GM18507 (cell line): ENCODE data around the gene PSMB5.

Experiments
- DNase-seq: peaks from one replicate; pipeline ENCODE4 v3.0.0; 2011; ENCODE audit warnings: low read depth; ENCODE audit not compliant: insufficient read length; ENCODE audit errors: extremely low spot score
- FAIRE-seq: peaks from 2 replicates; lab custom pipeline; 2011; peaks lifted over from hg19 to GRCh38; lab: Jason Lieb, UNC

PSMB5 gene

DNA sequence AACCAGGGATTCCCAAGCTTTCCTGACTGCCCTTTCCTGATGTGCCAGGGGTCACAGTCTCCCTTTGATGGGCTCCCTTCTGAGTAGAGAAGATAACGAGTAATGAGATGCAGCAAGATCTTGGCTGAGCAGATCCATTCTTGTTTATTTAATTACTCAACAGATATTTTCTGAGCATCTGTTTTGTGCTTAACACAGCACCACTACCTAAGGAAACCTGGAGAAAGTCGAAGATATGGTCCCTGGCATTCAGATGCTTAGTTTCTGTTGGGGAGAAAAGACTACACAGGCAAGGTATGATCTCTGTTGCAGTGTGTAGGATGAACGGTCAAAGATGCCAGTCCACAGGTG, 56.2 kb downstream of the PSMB5 start:
- no peak for DNase-seq
- FAIRE-seq = no peak

- FAIRE-seq (no peak), DNase-seq (no peak)
Observed at GRCh38 chr14:22977684-22978486, 56.8 kb downstream of the PSMB5 start.

- DNase-seq (no peak), FAIRE-seq (no peak)
Observed at GRCh38 chr14:22977434-22977683, 57.3 kb downstream of the PSMB5 start.

DNA sequence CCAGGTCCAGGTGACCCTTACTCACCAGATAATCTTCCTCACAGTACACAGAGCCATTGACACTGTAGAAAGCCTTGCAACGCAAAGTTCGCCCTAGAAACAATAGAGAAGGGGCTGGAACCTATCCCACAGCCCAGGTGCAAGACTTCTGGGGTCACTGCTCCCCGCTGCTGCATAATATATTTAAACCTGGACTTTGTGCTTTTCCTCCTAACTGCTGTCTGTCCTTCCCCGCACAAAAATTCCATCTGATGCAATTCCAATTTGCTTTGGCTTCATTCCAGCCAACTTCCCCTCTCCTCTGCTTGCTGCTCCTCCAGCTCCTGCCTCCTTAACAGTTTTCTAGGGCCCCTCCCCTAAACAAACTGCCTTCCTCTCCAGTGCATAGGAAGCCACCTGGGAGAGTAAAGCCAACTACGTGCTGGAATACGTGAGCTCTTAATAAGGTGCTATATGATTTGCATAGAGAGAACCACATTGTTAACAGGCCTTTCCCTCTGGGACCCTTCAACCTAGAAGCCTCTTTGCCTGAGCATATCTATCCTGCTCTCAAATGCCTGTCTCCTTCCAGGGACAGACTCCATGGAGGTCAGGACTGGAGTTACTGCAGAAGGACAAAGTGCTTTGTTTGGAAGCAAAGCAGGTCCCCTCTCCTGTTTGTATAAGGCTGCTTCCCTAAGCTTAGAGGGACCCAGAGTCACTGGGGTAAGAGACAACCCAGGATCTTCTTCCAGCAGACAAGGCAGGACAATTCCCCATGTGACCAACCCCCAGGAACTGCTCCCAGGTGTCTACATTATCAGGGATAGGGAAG, 57.9 kb downstream of the PSMB5 start:
- DNase-seq = no peak
- FAIRE-seq = no peak
